Stomach (tissue), 9 donors: ENCODE results near the gene PDXK. TPM values are rescaled to one million over a fixed set of nuclear protein-coding genes. Genes with fewer than 3 reads are reported as not detected.

ENCODE experiments used
- DNase-seq, 2 donors: peaks; one replicate each; pipeline versions ENCODE4 v3.0.0 to v3.0.0-alpha.2; 2013 to 2019
- H3K27ac ChIP-seq, 5 donors: fragments of 200-600 bp in 4 of 5; sonication (generic) in 4 of 5; one replicate each; pipeline ENCODE4 v1.5.1; 2013 to 2019; ENCODE audit warnings: mild to moderate bottlenecking in 1 of 5, moderate library complexity in 1 of 5
- H3K27me3 ChIP-seq, 3 donors: fragments of 200-600 bp; sonication (generic); one replicate each; pipeline ENCODE4 v1.5.1; 2017 to 2019; ENCODE audit warnings: mixed run types in 1 of 3
- H3K36me3 ChIP-seq, 4 donors: fragments of 200-600 bp; sonication (generic); 1 replicate in 3 of 4; 2 replicates in 1 of 4; pipeline ENCODE4 v1.5.1; 2016 to 2019
- H3K4me1 ChIP-seq, 4 donors: fragments of 200-600 bp; sonication (generic); one replicate each; pipeline ENCODE4 v1.5.1; 2016 to 2019
- H3K4me3 ChIP-seq, 4 donors: fragments of 200-600 bp; sonication (generic) in 3 of 4; one replicate each; pipeline ENCODE4 v1.5.1; 2016 to 2019; ENCODE audit warnings: mild to moderate bottlenecking in 1 of 4
- H3K9me3 ChIP-seq, 4 donors: fragments of 200-600 bp; sonication (generic); one replicate each; pipeline ENCODE4 v1.5.1; 2016 to 2019
- EP300 ChIP-seq: sonication (generic); formaldehyde crosslinking; IDR thresholded peaks from one replicate; pipeline ENCODE4 v1.6.1; 2017; ENCODE audit warnings: antibody characterized with exemption
- POLR2A ChIP-seq, 4 donors: fragments of 450-650 bp; IDR thresholded peaks; one replicate each; pipeline ENCODE4 v1.6.1; 2016; ENCODE audit warnings: antibody characterized with exemption in 4 of 4, control low read depth in 2 of 4, mild to moderate bottlenecking in 1 of 4, moderate library complexity in 1 of 4
- POLR2AphosphoS5 ChIP-seq, 3 donors: sonication (generic); formaldehyde crosslinking; IDR thresholded peaks; one replicate each; pipeline ENCODE4 v1.6.1; 2016; ENCODE audit warnings: antibody characterized with exemption in 3 of 3
- WGBS, 5 donors: extraction: QIAGEN DNeasy Blood & Tissue Kit in 3 of 5; methylation state at CpG; one replicate each; pipeline versions ENCODE4 v1.1.5 to v1.1.7; 2013 to 2018; 5-methylcytosine and 5-hydroxymethylcytosine counted together
- intact Hi-C: fragments of 100-400 bp; cut with DNase I; formaldehyde crosslinking; loops from one replicate; pipeline ENCODE4 v1.15.1; 2023; ENCODE audit warnings: low total_unique reads
- polyA plus RNA-seq, 3 donors: library from polyadenylated mRNA; stranded (reverse); fragments of 200-250 nt; gene quantifications; one replicate each; pipeline ENCODE4 v1.2.3, GENCODE V29; 2013
- total RNA-seq, 5 donors: library from RNA; depleted of rRNA; stranded (reverse); fragments of >200 nt; gene quantifications; one replicate each; pipeline versions ENCODE4 v1.1.0 to v1.2.3, GENCODE V29; 2014 to 2016
- TF ChIP-seq, protein P1 (sequence below), 7 experiments: fragments of 450-650 bp in 4 of 7; fragments of 200-600 bp in 3 of 7; sonication (generic) in 3 of 7; IDR thresholded peaks; one replicate each; pipeline ENCODE4 v1.5.1; 2016 to 2019; ENCODE audit warnings: antibody characterized with exemption in 7 of 7, control low read depth in 2 of 7, mild to moderate bottlenecking in 1 of 7
- donor health status: healthy with polysubstance abuse.
- donor health status: Bipolar disorder and iron deficiency.
- donor health status: healthy.

The PDXK gene
- total and polyA plus RNA-seq, 8 donors = 36.7 to 139 (median 52.3) TPM

DNA sequence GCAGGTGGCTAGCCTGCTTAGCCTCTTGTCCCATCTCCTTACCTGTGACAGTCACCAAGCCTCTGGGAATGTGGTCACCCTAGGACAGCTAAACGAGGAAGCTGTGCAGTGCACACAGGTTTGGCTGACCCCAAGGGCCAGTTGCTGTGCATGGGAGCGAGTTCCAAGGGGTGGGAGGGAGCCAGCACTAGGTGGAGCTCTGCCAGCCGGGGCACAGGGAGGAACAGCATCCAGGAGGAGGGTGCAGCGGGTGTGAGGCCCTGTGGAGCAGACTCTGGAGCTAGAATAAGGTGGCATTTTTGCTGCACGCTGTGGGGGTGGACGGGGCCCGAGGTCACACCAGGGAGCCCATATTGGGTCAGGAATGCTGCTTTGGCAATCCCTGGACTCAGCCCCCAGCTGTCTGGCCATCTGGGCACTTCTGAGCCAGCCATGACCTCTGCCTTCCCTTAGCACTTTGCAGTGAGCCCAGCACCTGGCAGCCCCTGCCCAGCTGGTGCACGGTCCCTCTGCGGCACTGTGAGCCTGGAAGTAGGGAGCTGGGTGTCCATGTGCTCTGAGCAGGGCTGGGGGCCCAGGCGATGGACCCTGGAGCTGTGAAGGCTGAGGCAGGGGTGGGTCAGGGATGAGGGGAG, 8.7 kb downstream of the PDXK start:
- Histone ChIP-seq H3K27me3 (no peaks in the 10 kb centered on the region), H3K4me3 (peak overlapping the region; percentile 43 to 50 (median 46)), H3K4me1 (peaks cover 47 to 91% (median 69%) of the 10 kb centered on the region in 4 donors), H3K9me3 (no peaks in the 10 kb centered on the region), H3K36me3 (peaks cover 9 to 13% (median 11%) of the 10 kb centered on the region in 4 donors), H3K27ac (peak overlapping the region; percentile 63 to 90 (median 87))
- intact Hi-C loops = no loop called here
- TF ChIP-seq POLR2AphosphoS5 (IDR thresholded peaks at IDR 0.05) (no peak), EP300 (no peak), POLR2A (IDR thresholded peaks at IDR 0.05) (no peak)
- TF ChIP-seq, protein P1, sequence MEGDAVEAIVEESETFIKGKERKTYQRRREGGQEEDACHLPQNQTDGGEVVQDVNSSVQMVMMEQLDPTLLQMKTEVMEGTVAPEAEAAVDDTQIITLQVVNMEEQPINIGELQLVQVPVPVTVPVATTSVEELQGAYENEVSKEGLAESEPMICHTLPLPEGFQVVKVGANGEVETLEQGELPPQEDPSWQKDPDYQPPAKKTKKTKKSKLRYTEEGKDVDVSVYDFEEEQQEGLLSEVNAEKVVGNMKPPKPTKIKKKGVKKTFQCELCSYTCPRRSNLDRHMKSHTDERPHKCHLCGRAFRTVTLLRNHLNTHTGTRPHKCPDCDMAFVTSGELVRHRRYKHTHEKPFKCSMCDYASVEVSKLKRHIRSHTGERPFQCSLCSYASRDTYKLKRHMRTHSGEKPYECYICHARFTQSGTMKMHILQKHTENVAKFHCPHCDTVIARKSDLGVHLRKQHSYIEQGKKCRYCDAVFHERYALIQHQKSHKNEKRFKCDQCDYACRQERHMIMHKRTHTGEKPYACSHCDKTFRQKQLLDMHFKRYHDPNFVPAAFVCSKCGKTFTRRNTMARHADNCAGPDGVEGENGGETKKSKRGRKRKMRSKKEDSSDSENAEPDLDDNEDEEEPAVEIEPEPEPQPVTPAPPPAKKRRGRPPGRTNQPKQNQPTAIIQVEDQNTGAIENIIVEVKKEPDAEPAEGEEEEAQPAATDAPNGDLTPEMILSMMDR (IDR thresholded peaks at IDR 0.05) = no peak
- peak; percentile 42 to 70 for DNase-seq
- WGBS, 5 donors = 30 to 50% (median 38%) methylated on average over 5 to 10 of the region's 10 CpGs

DNA sequence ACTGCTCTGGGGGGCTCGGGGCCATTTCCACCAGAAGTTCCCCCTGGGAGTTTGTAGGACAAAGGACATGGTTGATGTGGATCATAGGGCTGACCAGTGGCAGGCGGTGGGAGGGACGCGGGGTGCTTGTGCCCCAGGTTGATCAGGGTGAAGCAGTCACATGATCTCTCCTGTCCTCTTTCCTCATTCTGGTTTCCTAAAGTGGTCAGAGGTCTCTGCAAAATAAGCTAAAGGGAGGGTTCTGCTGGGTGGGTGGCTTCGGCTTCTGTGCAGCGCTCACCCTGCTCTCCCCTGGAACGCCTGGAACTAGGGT, 9.2 kb downstream of the PDXK start:
- no peak for DNase-seq
- Histone ChIP-seq H3K9me3 (no peaks in the 10 kb centered on the region), H3K4me3 (peak overlapping the region; percentile 43 to 50 (median 46)), H3K27me3 (no peaks in the 10 kb centered on the region), H3K36me3 (peaks cover 9 to 13% (median 11%) of the 10 kb centered on the region in 4 donors), H3K4me1 (peaks cover 49 to 94% (median 73%) of the 10 kb centered on the region in 4 donors), H3K27ac (peak overlapping the region; percentile 63 to 90 (median 87))
- 8 to 30% (median 18%) methylated on average over 6 to 7 of the region's 7 CpGs for WGBS, 5 donors
- intact Hi-C loops = no loop called here
- TF ChIP-seq EP300 (no peak), POLR2AphosphoS5 (IDR thresholded peaks at IDR 0.05) (no peak), POLR2A (IDR thresholded peaks at IDR 0.05) (no peak)
- TF ChIP-seq, protein P1 (IDR thresholded peaks at IDR 0.05) = no peak

DNA sequence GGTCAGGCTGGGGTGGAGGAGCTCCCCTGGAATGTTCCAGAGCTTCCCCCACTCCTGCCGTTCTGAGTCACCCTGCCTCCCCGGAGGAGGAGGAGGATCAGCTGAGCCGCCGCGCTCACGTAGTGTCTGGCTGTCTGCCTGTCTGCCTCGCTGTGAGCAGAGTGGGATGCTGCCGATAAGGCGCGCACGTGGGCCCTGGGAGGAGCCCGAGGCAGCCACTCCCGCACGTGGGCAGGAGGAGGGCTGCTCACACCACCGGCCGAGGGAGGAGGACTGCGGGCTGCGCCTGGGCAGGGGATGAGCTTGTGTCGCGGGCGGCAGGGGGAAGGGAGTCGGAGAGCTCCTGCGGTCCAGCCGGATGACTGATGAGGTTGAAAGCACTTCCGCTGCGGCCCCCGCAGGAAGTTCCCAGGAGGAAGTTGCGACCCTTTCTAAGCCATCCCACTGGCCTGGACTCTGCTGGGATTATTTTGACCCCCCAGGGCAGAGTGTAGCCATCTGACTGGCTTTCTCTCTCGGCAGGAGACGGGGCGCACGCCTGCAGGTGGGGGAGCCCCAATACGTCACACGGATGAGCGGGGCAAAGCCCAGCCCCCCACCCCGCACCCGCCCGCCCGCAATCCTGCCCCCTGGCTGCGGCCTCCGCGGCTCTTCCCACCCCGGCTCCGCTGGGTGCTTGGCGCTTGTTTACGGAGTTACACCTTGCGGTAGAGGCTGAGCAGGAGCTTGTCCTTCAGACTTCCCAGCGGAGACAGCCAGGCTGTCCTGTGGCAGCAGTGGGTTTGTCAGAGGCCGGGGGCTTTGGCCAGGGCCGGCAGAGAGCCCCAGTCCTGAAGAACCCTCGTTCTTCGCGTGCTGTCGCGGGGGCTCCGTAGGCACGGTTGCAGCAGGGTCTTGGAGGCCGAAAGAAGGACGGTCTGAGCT, 9.8 kb downstream of the PDXK start:
- peak; percentile 92 to 97 for DNase-seq
- no peaks in the 10 kb centered on the region for H3K27me3 ChIP-seq
- H3K36me3 ChIP-seq = peaks cover 6 to 7% (median 6%) of the 10 kb centered on the region in 4 donors
- no peaks in the 10 kb centered on the region for H3K9me3 ChIP-seq
- TF ChIP-seq POLR2A (IDR thresholded peaks at IDR 0.05) (no peak), EP300 (no peak), POLR2AphosphoS5 (IDR thresholded peaks at IDR 0.05) (peak; percentile 80 to 96 (median 94))
- TF ChIP-seq, protein P1 (IDR thresholded peaks at IDR 0.05) = peak in 2 of 7 experiments; percentile 38 to 45
- H3K4me1 ChIP-seq = peaks cover 55 to 94% (median 80%) of the 10 kb centered on the region in 4 donors
- intact Hi-C loops = no loop called here
- 11 to 22% (median 18%) methylated on average over 30 to 59 of the region's 59 CpGs for WGBS, 5 donors
- H3K27ac ChIP-seq = peak overlapping the region; percentile 63 to 90 (median 87)
- peak overlapping the region; percentile 43 to 50 (median 46) for H3K4me3 ChIP-seq

DNA sequence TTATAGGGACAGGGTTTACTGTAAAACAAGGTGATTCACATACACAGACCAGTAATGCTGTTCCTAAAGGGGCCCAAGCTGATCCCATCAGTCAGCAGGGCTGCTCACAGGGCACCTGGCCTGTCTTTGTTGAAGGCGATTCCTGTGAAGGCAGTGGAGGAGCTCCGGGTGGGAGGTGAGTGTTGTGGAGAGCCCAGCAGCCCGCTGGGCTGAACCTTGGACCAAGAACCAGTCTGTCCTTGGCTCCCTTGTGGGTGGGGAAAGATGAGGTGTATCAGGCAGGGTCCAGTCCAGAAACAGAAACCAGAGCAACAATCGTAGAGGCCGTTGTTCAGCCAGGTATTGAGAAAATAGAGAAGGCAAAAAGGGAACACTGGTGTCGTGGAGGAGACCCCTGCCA, 12.5 kb downstream of the PDXK start:
- peaks cover 0 to 23% (median 16%) of the 10 kb centered on the region in 4 donors for H3K36me3 ChIP-seq
- H3K4me1 ChIP-seq = peaks cover 51 to 88% (median 74%) of the 10 kb centered on the region in 4 donors
- H3K27me3 ChIP-seq = no peaks in the 10 kb centered on the region
- no peaks in the 10 kb centered on the region for H3K9me3 ChIP-seq
- peak overlapping the region in 3 of 5 donors; percentile 9 to 70 (median 23) for H3K27ac ChIP-seq
- 44 to 83% (median 51%) methylated on average over 6 of the region's 6 CpGs for WGBS, 5 donors
- TF ChIP-seq EP300 (no peak), POLR2A (IDR thresholded peaks at IDR 0.05) (no peak), POLR2AphosphoS5 (IDR thresholded peaks at IDR 0.05) (peak in 1 of 3 donors; percentile 18)
- TF ChIP-seq, protein P1 (IDR thresholded peaks at IDR 0.05) = no peak
- H3K4me3 ChIP-seq = no peak overlapping the region
- peak; percentile 40 to 63 for DNase-seq
- intact Hi-C loops = loop anchor here (5.0 kb wide), 1 partner anchor 36 kb away; no protein-coding TSS in a partner anchor
